ENCODE results near the gene HES2.
"Not testable (repeated sequence)": the region's sequence is repeated elsewhere in the genome, so short reads cannot be mapped to it uniquely, and the experiment has no call there.

HES2 gene

DNA sequence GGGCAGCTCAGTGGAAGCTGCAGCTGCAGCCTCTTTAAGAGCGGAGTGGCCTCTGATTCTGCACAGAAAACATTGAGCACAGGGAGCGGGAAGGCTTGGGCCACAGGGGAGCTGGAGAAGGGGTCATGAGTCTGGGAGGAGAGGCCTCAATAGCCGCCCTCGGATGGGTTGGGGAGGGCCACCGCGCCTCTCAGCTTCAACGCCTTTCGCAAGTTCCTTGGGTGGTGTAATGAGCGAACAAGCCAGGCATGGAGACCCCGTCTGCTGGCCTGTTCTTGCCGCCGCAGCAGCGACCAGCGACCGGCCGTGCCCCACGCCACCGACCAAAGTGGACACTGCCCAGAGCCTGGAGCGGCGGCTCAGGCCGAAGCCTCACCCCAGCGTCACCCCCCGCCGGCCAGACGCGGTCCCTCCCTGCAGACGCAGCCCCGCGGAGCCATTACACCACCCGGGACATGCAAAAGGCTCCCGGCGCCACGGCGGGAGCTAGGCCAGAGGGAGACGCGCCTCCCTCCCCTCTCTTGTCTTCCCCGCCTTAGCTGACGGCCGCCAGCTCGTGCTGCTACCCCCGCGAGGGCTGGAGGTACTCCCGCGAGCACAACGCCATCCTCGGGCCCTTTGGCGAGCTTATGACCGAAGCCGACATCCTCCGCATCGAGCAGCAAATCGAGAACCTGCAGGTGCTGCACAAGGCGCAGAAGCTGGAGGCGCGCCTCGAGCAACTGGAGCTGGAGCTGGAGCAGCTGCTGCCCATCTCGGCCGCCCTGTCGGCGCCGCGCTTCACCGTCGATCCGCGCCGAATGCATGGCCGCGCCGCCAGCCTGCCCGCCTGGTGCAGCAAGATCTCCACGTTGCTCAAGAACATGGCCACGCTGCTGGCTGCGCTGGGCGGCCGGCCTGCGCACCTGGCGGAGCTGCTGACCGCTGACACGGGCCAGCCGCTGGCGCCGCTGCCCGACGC is 34.5 kb upstream of the HES2 start:
- DNase-seq = not testable (repeated sequence)

DNA sequence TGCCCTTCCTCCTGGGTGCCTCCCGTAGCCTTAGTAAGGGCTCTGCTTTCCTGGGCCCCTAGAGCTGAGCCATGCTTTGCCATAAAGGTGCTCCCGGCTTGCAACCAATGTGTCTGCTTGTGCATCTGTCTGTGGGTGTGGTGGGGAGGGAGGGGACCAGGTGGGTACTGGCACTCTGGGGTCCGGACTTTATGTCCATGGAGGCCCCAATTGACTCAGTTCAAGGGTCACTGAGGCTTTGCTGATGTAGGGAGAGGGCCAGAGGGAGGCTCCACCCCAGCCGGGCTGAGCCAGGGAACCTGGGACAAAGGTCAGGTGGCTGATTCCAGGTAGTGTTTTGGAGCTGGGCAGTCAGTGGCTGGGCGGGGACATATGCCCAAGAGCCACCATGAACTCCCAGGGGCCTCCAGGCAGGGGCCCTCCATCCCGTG is 31.2 kb upstream of the HES2 start:
- DNase-seq = no peak

- DNase-seq = not testable (repeated sequence)
Observed at GRCh38 chr1:6450486-6450885, 30.8 kb upstream of the HES2 start.

DNA sequence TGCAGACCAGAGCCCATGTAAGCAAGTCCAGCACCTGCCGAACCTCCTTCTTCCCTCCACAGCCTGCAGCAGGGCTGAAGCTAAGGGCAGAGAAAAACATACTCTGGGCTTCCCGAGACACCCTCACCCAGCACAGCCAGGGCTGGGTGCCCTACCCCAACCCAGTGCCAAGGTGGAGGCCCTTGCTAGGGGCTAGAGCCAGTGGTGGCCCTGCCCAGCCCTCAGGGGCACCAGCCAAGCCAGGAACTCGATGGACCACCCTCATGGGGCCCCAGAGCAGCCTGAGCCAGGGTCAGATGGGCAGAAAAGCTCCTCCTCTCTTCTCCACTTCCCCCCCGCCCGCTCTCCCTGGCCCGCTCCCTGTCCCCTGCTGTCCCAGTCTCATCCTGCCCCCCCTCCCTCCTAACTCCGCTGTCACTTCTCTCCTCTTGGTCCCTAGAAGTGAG is 30.3 kb upstream of the HES2 start:
- no peak for DNase-seq

DNA sequence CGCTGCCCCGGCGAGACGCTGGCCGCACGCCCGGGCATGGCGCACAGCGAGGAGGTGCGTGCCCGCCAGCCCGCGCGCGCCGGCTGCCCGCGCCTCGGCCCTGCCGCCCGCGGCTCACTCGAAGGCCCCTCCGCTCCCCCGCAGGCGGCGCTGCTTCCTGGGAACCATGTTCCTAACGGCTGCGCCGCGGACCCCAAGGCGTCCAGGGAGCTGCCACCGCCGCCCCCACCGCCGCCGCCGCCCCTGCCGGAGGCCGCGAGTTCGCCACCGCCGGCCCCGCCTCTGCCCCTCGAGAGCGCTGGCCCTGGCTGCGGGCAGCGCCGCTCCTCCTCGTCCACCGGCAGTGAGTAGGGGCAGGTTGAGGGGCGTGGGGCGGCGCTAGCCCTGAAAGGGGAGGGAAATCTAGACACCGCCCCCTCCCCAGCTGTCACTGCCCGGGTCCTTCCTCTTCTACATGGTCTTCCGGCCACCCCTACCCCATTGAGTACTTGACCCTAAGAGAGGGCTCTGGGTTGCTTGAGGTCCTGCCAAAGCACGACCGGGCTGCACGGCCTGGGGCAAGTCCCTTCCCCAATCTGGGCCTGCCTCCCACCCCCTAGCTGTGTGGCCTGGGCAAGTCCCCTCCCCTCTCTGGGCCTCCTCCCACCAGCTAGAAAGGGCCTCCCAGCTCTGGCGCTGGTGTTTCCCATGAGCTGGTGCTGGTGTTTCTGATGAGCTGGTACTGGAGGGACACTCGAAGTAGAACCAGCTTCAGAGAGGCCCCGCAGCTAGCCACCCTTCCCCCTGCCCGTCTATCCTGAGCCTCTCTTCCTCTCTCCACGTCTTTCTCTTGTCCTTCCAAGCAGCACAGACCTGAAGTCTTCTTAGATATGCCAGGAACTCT is 29.3 kb upstream of the HES2 start:
- peak; percentile 35 to 68 for DNase-seq

DNA sequence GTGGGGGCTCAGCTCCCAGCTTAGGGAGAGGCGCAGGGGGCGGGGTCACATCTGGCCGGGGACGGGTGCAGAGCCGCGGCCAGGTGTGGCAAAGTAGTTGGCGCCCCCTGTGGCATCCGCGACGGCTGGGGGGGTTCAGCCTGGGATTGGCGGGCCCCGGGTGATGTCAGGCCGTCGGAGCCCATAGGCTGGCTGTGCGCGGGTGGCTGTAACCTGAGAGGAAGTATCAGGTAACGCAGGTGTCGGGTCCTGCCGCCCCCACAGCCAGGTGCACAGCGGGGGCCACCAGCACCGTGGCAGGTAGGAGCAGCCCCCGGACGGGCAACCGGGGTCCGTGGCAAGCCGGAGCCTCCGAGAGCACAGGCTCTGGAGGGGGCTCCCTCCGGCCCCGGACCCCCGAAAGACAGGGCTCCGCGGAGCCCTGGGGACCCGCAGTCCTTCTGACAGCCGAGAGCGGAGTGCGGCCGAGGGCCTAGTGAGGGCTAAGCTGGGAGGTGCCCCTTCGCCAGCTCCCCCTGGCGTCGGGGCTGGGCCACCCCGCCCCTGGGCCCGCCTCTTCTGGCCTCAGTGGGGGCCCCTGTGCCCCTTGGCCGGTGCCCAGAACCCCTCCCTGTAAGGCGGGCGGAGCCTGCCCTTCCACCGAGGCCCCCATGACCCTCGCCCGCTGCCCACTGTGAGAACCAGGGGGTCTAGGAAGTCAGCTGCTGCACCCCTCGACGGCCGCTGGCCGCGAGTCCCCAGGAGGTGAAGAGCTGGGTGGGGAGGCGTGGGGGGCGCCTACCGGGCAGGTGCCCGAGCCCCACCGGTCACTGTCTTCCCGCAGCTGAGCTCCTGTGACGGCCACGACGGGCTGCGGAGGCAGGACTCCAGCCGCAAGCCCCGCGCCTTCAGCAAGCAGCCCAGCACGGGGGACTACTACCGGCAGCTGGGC is 28.4 kb upstream of the HES2 start:
- DNase-seq = peak; percentile 83 to 86

DNA sequence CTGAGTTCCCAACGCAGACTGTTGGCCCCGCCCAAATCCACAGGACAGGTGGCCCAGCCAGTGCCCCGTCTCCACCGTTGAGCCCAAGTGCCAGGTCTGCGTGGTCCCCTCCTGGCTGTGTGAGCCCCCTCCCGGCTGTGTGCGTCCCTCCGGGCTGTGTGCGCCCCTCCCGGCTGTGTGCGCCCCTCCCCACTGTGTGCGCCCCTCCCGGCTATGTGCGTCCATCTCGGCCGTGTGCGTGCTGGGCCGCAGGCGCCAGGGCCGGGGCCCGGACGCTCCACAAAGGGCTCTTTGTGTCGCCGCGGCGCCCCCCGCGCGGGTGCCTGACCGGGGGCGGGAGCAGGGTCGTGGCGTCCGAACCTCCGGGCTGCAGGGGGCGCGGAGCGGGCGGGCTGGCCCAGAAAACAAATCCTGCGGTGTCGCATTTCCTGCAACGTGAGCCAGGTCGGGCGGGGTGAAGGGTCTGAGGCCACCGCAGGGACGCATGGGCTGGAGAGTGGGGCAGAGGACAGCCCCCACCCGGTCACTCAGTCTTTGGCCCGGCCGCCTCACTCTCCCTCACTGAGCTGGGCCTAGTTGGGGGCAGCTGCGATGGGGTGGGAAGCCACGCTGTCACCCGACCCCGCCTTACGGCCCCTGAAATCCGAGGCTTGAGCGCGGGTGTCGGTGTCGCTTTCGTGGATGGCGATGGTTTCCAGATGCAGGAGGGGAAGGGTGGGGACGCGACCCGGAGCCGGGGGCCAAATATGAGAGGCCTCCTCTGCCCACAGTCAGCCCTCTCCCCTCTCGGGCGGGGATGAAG is 27.5 kb upstream of the HES2 start:
- peak; percentile 18 to 47 for DNase-seq

DNA sequence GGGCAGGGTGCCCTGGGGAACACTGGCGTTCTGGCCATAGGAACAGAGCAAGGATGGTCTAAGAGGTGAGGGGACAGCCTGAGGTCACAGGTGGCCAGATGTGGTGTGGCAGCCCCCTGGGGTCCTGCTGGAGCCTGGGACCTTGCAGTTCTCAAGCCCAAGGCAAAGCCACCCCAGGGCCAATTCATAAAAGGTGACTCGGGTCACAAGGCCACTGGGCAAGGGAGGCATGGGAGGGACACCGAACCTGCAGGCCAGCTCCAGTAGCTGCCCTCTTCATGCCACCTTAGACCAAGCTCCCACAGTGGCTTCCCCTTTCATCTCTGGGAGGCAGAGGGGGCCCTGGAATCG is 26.9 kb upstream of the HES2 start:
- no peak for DNase-seq

GRCh38 chr1:6445929-6446328 is 26.2 kb upstream of the HES2 start:
- not testable (repeated sequence) for DNase-seq

DNA sequence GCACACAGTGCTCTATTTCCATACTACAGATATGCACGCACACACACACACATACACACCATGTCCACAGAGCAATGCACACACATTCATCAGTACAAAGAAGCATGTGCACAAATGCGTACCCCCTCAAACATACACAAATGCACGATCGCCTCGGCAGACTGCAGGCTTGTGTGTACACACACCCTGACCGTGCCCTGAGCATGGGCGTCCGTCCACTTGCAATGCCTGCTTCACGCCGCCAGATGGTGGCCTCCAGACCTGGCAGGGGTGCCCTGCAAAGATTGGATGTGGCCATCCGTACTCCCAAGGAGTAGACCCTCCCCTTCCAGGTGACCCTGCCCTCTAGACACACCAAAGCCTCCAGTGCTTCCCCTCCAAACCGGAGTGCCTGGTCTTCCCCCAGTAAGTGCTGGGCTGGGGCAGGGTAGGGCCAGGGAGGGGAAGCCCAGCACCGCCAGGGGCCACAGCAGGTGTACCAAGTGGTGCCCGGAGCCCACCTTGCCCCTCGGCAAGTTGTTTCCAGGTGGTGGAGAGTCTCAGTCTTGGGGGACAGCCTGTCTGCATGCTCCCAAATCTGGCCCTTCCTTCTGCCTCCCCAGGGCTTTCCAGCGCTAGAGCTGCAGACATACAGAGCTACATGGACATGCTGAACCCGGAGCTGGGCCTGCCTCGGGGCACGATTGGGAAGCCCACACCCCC is 25.5 kb upstream of the HES2 start:
- DNase-seq = no peak

GRCh38 chr1:6444377-6444776 is 24.7 kb upstream of the HES2 start:
- no peak for DNase-seq

DNA sequence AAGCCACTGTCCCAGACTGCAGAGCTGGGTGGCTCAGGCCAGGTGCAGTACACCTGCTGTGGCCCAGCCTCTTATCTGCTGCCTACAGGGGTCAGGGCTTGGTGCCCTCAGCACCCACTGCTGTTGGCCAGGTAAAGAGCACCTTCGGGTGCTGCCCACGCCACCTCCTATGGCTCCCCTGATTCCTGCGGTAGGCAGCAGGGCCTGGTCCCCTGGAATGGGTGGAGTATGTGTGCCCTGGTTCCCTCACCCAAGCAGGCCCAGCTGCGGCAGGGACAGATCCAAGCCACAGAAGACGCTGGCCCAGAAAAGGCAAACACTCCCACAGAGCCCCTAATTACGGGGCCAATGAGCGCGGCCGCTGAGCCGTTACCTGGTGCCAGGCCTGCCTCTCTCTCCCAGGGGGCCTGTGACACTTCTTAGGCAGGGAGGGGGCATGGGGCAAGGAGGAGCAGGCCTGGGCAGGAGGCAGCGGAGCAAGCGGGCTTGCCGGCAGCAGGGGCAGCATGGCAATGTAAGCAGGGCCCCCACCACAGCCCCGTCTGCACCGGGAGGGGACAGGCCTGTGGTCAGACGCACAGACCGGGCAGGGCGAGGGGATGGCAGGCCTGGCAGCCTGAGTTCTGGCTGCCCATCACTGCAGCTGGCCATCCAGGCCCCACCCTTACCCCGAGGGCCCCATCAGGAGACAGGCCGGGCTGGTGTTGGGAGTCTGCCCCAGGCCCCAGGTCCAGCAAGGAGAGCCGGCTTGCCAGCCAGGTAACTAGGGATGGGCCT is 23.8 kb upstream of the HES2 start:
- no peak for DNase-seq

DNA sequence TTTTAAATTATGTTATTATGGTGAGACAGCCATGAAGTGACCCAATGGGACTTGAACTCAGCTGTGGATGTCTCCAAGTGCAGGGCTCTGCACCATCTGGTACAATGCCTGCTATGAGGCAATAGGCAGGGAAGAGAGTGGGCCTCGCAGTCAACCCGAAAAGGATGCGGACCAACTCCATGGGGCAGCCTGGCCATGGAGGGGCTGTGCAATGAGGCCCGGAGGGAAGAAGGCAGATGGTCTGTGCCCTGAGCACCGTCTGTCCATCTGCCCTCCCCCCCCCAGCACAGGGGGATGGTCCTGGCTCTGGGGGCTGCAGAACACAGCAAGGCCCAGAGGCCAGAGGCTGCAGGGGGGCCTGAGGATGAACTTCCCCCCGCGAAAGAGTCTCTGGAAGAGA is 21.9 kb upstream of the HES2 start:
- DNase-seq = no peak

GRCh38 chr1:6440198-6441126 is 20.7 kb upstream of the HES2 start:
- peak; percentile 35 to 49 for DNase-seq

DNA sequence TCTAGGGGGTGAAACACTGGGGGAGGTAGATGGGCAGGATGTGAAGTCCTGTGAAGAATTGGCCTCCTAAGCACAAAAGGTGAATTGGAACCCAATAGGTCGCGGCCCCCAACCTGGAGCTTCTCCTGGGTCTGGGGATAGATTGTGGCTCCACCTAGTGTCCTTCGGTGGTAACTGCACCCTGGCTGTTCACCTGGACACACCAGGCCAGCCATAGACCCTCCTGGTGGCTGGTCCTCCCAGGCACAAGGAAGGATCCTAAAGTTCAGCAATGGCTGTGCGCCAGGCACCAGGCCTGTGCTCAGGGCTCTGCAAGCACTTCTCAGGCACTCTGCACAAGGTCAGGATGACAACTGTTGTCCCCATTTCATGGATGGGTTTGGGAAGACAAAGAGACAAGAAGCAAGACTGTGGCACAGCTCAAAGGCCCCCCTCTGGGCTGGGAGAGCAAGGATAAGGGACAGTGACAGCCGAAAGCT is 18.4 kb upstream of the HES2 start:
- peak; percentile 38 to 56 for DNase-seq

- not testable (repeated sequence) for DNase-seq
Observed at GRCh38 chr1:6437012-6437700, 17.4 kb upstream of the HES2 start.

GRCh38 chr1:6436277-6436676 is 16.6 kb upstream of the HES2 start:
- DNase-seq = not testable (repeated sequence)

- DNase-seq = no peak
Observed at GRCh38 chr1:6435547-6435946, 15.8 kb upstream of the HES2 start.

Measured in NCI-H1930 (cell line).